ELF-1 (cell line): ENCODE data around the gene RBM22.
A peak's percentile ranks its signal among the peaks of the same experiment; 100 is the strongest.

Source experiments
- DNase-seq: peaks from one replicate; pipeline ENCODE4 v3.0.0-alpha.2; 2016; ENCODE audit warnings: low read depth, low spot score

RBM22 gene

DNA sequence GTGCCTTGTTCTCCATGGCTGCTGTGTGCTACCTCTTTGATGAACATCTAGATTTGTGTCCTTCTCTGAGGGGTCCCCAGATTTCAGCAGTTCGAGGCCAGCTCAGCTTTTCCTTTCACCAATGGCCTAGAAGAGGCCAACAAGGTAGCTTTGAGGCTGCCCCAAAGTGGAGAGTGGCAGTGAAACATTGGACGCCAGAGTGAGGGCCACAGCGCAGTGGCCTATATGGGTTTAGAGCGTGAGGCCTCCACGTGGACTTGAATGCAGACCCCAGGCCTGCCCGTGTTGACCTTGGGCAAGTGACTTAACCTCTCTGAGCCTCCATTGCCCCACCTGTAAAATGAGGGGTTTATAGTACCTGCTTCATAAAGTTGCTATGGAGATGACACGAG lies 28.0 kb downstream of the RBM22 start:
- no peak for DNase-seq

GRCh38 chr5:150672237-150672883 lies 28.5 kb downstream of the RBM22 start:
- peak; percentile 77 for DNase-seq

DNA sequence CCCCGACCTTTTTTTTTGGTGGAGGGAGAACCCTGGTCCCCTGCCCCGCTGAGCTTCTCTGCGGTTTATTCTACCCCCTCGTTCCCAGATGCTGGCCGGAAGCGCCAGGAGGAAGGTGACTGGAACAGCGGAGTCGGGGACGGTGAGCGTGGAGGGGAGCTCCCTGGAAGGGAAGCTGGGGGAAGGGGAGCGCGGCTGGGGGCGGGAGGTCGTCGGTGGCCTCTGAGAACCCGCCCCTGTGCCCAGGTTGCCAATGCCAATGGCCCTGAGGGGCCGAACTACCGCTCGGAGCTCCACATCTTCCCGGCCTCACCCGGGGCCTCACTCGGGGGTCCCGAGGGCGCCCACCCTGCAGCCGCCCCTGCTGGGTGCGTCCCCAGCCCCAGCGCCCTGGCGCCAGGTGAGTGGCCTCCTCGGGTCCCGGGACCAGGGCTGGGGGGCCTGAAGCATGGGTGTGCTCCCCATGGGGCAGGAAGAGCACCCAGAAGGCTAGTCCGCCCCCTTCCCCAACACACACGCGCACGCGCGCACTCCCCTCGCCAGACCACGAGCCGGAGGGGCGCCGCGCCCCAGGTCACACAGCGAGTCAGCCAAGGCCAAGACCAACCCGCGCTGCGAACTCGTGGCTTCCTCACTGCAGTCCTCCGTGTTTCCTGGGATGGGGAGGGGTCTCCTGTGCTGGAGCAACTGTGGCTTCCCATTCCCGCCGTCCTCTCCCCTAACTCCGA lies 29.2 kb downstream of the RBM22 start:
- no peak for DNase-seq

- DNase-seq, result no peak
Measured at GRCh38 chr5:150670948-150671310, 29.9 kb downstream of the RBM22 start.

DNA sequence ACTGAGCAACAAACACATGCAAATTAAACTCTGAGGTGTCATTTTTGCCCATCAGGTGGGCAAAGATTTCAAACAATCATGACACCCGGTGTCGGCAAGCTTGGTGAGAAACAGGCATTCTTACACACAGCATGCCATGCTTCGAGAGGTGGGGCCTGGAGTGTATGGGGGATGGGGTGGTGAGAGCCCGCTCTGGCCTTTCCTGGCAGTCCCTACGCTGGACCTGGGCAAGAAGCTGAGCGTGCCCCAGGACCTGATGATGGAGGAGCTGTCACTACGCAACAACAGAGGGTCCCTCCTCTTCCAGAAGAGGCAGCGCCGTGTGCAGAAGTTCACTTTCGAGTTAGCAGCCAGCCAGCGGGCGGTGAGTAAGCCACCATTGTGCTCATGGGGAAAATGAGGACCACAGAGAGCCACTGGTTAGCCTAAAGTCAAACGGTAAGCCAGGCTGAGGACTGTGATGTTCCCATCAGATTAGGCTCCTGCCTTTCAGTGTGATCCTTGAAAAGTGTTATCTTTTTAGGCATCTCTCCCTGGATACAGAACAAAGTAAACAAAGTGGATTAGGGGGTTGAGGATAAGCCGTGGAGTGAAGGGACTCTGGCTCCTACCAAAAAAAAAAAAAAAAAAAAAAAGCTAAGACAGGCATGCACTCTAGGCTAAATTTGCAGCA lies 30.5 kb downstream of the RBM22 start:
- peak; percentile 51 for DNase-seq

- DNase-seq, result no peak
Measured at GRCh38 chr5:150665044-150665443, 35.8 kb downstream of the RBM22 start.

- no peak for DNase-seq
Measured at GRCh38 chr5:150663936-150664335, 36.9 kb downstream of the RBM22 start.

DNA sequence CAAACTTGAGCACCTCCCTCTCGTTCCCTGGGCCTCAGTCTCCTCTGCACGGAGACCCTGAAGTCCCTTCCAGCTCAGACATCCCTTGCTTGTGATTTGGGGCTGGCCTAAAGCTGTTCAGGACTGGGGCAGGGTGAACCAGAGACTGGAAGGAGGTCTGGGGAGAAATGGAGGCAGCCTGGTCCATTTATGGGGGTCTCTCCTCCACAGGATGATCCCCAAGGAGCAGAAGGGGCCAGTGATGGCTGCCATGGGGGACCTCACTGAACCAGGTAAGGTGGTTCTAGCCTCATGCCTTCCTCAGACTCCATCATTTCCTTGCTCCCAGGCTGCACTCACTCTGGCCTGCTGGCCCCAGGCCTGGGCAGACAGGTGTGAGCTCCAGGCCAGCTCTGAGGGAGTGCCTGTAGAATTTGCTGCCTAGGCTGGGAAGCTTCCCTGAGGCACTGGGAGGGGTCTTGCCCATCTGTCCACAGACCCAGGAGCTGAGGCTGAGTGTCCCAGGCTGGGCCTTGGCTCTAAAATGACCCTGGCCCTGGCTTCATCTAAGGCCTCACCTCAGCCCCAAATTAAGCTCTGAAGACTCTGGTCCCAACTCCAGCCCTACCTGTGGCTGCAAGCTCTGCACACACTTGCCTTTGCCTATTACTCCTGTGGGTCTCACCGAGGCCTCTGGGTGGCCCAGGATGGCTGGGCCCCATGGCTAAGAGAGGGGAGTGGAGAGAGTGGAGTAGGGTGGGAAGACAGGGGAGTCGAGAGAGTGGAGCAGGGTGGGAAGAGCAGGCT lies 37.9 kb downstream of the RBM22 start:
- no peak for DNase-seq

DNA sequence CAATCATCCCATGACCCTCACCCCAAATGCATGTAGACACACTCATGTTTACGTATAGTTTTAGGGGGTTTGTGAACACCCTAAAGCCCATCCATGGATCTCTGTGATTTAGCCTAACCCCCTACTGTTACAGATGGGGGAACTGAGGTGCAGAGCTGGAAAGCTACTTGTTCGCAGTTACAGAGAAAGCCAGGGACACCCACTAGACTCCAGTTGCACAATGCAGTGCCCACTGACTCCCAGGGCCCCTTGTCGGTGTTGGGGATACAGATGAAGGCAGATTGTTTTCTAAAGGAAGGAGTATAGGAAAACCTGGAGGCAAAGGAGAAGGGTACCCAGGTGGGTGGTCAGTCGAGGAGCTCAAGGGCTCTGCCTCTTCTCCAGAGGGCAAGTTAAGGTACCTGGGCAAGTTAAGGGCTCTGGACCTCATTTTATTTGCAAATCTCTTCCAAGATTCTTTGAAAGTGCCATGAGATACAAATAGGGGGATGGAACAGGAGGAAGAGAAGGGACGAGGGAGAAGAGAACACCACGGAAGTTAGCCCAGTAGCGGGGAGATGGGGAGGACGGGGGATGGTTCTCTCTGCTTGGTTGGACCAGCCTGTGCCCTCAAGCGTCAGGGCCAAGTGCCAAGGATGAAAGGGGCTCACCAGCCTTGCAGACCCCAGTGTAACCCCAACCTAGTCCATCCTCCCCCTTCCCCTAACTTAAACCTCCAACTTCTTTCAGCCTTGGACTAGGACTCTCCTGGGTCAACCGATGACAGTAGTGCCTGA lies 38.9 kb downstream of the RBM22 start:
- DNase-seq, result no peak

GRCh38 chr5:150661086-150661485 lies 39.8 kb downstream of the RBM22 start, which contains the start of gene MYOZ3:
Gene MYOZ3, plus strand, starts transcription at chr5:150661251. Its CDS starts 1,691 bp downstream, at chr5:150662942.
- no peak for DNase-seq

GRCh38 chr5:150660108-150660831 lies 40.6 kb downstream of the RBM22 start:
- DNase-seq, result no peak

GRCh38 chr5:150659360-150660107 lies 41.3 kb downstream of the RBM22 start:
- no peak for DNase-seq

GRCh38 chr5:150658699-150659265 lies 42.1 kb downstream of the RBM22 start:
- DNase-seq, result no peak

- no peak for DNase-seq
Measured at GRCh38 chr5:150658121-150658520, 42.7 kb downstream of the RBM22 start.

DNA sequence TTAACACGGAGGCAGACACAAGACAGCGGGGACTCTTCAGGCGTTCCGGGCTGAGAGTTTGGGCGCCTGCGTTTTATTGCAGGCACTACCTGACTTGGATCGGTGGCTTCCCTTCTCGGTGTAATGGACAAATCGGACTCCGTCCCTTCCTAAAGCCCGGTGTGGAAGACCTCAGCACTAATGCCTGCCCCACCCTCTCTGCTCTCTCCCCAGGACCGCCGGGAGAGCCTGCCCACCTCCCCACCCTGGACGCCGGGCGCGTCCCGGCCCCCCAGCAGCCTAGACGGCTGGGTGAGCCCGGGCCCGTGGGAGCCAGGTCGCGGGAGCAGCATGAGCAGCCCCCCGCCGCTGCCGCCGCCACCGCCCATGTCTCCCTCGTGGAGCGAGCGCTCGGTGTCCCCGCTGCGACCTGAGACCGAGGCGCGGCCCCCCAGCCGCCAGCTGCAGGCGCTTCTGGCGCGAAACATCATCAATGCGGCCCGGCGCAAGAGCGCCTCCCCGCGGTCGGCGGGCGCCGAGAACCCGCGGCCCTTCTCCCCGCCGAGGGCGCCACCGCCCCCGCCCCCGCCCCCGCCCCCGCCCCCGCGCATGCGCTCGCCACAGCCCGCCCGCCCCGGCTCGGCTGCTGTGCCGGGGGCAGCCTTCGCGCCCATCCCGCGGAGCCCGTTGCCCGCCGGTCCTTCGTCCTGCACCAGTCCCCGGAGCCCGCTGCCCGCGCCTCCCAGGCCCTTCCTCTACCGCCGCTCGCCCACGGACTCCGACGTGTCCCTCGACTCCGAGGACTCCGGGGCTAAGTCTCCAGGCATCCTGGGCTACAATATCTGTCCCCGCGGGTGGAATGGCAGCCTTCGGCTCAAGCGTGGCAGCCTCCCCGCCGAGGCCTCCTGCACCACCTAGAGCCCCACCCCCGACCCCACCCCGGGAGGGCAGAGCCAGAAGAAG lies 44.4 kb downstream of the RBM22 start:
- peak; percentile 90 for DNase-seq

DNA sequence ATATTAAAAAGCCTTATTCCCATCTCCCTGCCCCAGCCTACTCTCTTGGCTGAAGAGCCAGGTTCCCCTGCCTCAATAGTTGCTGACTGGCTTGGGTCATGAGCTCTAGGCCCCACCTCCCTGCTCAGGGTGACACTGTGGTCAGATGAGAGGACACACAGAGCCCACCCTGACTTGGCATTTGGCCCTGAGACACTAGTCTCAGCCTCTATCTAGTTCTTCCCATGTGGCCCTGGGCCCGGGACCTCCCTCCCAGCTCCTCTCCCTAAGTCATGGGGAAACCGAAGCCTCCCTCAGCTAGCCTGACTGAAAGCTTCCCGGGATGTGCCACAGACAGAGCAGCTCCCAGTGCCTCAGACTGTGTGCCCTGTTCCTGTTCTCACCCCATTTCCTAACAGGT lies 45.6 kb downstream of the RBM22 start:
- no peak for DNase-seq

GRCh38 chr5:150653762-150654556 lies 46.9 kb downstream of the RBM22 start:
- no peak for DNase-seq
